22Rv1 (cell line): Measurements from ENCODE around the gene PARD3.

ENCODE experiments used
- CTCF ChIP-seq: fragments of 450-650 bp; IDR thresholded peaks from 2 replicates; pipeline ENCODE4 v1.5.1; 2017; ENCODE audit warnings: mild to moderate bottlenecking
- ZFX ChIP-seq: fragments of 450-650 bp; IDR thresholded peaks from 2 replicates; pipeline ENCODE4 v1.6.1; 2017; ENCODE audit warnings: antibody characterized with exemption, borderline replicate concordance

DNA sequence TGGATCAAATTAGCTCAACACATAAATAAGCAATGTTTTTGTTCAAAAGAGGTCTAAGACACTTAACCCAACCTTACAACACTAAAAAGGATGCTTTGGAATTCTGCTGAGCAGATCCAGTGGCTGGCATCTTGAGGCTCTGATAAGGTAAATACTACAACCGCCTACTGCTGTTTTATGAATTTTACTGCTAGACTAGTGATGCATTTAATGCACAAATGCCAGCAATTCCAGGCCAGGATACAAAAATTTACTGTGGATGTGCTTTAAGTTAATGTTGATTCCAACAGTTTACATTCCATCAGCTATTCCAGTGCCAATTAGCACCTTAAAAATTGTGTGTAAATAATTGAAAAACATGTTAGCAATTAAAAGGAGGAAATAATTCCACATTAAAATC lies 261.3 kb downstream of the PARD3 start:
- TF ChIP-seq CTCF (no peak), ZFX (no peak)
